ENCODE data around the gene MRPL55. TPM values are rescaled to one million over a fixed set of nuclear protein-coding genes. Genes with fewer than 3 reads are reported as not detected.

Gene MRPL55
- total RNA-seq, 1 experiment from 2014 or later = 55.0 TPM

- DNase-seq (ENCODE audit: low read depth) = no peak
These were observed 50.7 kb downstream of the MRPL55 start for GRCh38 chr1:228058172-228058948.

Other genes starting within 250 kb of the MRPL55 start
- 3.5 and 4.3 TPM in 2 replicates for gene WNT9A, start 161.4 kb downstream of the MRPL55 start, total RNA-seq (2014; rRNA removed)
- gene WNT3A, start 102.3 kb downstream of the MRPL55 start, total RNA-seq (2014; rRNA removed) = not detected in 2 replicates
- gene ARF1, start 26.6 kb downstream of the MRPL55 start, total RNA-seq (2014; rRNA removed) = 354 and 378 TPM in 2 replicates
- gene C1orf35, start 6.0 kb downstream of the MRPL55 start, total RNA-seq (2014; rRNA removed) = 16.3 and 18.5 TPM in 2 replicates
- 376 and 378 TPM in 2 replicates for gene GUK1, start 31.0 kb upstream of the MRPL55 start, total RNA-seq (2014; rRNA removed)
- gene GJC2, start 40.6 kb upstream of the MRPL55 start, total RNA-seq (2014; rRNA removed) = 0.63 and 0.77 TPM in 2 replicates
- gene IBA57, start 56.5 kb upstream of the MRPL55 start, total RNA-seq (2014; rRNA removed) = 2.6 and 5.1 TPM in 2 replicates
- 2.1 TPM in 2 replicates for gene OBSCN, start 98.7 kb upstream of the MRPL55 start, total RNA-seq (2014; rRNA removed)